Uterus (tissue), 2 donors: ENCODE data around the gene SELPLG.

Source experiments
- POLR2A ChIP-seq, 2 donors: fragments of 450-650 bp; IDR thresholded peaks; one replicate each; pipeline ENCODE4 v1.6.1; 2016; ENCODE audit warnings: antibody characterized with exemption in 2 of 2, mild to moderate bottlenecking in 1 of 2, moderate library complexity in 1 of 2
- TF ChIP-seq, protein P1 (sequence below), 4 experiments: fragments of 200-600 bp in 2 of 4; fragments of 450-650 bp in 2 of 4; sonication (generic) in 2 of 4; IDR thresholded peaks; one replicate each; pipeline ENCODE4 v1.5.1; 2016 to 2019; ENCODE audit warnings: antibody characterized with exemption in 4 of 4, mild to moderate bottlenecking in 2 of 4, moderate library complexity in 1 of 4

DNA sequence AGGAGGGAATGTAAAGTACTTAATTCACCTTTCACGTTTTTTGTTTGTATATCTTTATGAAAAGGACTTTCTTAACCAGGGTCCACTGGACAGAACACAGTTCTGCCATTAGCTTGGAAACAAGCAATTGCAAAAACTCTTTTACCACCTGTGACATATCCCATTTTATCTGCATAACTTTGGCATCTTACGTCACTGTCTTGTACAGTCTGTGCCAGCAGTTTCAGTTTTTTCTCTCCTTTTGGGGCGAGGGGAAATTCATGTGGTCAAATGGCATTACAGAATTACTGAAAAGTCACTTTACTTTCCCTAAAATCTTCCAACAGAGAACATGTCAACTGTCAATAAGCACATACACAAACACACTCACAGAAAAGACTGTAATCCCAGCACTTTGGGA lies 43.7 kb upstream of the SELPLG start:
- TF ChIP-seq, protein P1, sequence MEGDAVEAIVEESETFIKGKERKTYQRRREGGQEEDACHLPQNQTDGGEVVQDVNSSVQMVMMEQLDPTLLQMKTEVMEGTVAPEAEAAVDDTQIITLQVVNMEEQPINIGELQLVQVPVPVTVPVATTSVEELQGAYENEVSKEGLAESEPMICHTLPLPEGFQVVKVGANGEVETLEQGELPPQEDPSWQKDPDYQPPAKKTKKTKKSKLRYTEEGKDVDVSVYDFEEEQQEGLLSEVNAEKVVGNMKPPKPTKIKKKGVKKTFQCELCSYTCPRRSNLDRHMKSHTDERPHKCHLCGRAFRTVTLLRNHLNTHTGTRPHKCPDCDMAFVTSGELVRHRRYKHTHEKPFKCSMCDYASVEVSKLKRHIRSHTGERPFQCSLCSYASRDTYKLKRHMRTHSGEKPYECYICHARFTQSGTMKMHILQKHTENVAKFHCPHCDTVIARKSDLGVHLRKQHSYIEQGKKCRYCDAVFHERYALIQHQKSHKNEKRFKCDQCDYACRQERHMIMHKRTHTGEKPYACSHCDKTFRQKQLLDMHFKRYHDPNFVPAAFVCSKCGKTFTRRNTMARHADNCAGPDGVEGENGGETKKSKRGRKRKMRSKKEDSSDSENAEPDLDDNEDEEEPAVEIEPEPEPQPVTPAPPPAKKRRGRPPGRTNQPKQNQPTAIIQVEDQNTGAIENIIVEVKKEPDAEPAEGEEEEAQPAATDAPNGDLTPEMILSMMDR (IDR thresholded peaks at IDR 0.05): no peak
- no peak for TF ChIP-seq POLR2A (IDR thresholded peaks at IDR 0.05)
